Fibroblast of mammary gland (primary cell): ENCODE data around the gene GRHPR.

Experiments used
- DNase-seq: peaks from one replicate; pipeline ENCODE4 v3.0.0-alpha.2; 2010; ENCODE audit warnings: low read depth
- H3K4me3 ChIP-seq: 2 replicates; pipeline ENCODE4 v1.5.1; 2011; ENCODE audit warnings: low read depth, mild to moderate bottlenecking, low read length, moderate library complexity; ENCODE audit not compliant: control insufficient read depth
- CTCF ChIP-seq: conservative IDR thresholded peaks from 2 replicates; pipeline ENCODE4 v1.5.1; 2011; ENCODE audit warnings: low read depth, low read length, inconsistent platforms; ENCODE audit not compliant: control insufficient read depth, insufficient read depth

The GRHPR gene

GRCh38 chr9:37426846-37427245 is 4.3 kb downstream of the GRHPR start:
- no peak overlapping the region for H3K4me3 ChIP-seq
- TF ChIP-seq CTCF = no peak
- no peak for DNase-seq

GRCh38 chr9:37428345-37428744 is 5.8 kb downstream of the GRHPR start:
- no peak for DNase-seq
- TF ChIP-seq CTCF = no peak
- no peak overlapping the region for H3K4me3 ChIP-seq

- no peak for TF ChIP-seq CTCF
These were observed 7.2 kb downstream of the GRHPR start for GRCh38 chr9:37429441-37430285.

GRCh38 chr9:37430841-37431597 is 8.5 kb downstream of the GRHPR start:
- TF ChIP-seq CTCF = no peak
- no peak overlapping the region for H3K4me3 ChIP-seq
- DNase-seq = no peak

More at GRCh38 chr9:37429441-37430285, 7.2 kb downstream of the GRHPR start:
- no peak for DNase-seq
- no peak overlapping the region for H3K4me3 ChIP-seq

- no peak for DNase-seq
- no peak overlapping the region for H3K4me3 ChIP-seq
- TF ChIP-seq CTCF = no peak
These were observed 9.5 kb downstream of the GRHPR start for GRCh38 chr9:37432020-37432419.

- no peak for TF ChIP-seq CTCF
- no peak overlapping the region for H3K4me3 ChIP-seq
- no peak for DNase-seq
These were observed 11.4 kb downstream of the GRHPR start for GRCh38 chr9:37433867-37434371.
